IMR-90 (cell line): ENCODE results near the gene NUP153. TPM values are rescaled to one million over a fixed set of nuclear protein-coding genes. Genes with fewer than 3 reads are reported as not detected.

Source experiments
- ATAC-seq: fragments of 200-7000 bp; cut with Tn5 transposase; 2 replicates; pipeline ENCODE4 v1.9.1; 2020; ENCODE audit warnings: low read depth, mild to moderate bottlenecking, moderate library complexity
- BruUV-seq: library from RNA; stranded (reverse); fragments of 400-500 nt; replicated peaks from 2 replicates; lab custom pipeline; 2021; lab: Mats Ljungman, UMichigan
- CTCF ChIA-PET: fragments of 300-600 bp; formaldehyde crosslinking; extraction: SDS; loops from one replicate; lab custom pipeline; 2021; ENCODE audit warnings: antibody characterized with exemption; lab: Yijun Ruan, JAX
- POLR2A ChIA-PET: fragments of 300-600 bp; sonication (Branson Sonifier 250); formaldehyde crosslinking; loops from one replicate; lab custom pipeline; 2022; ENCODE audit warnings: antibody characterized with exemption; ENCODE audit not compliant: unreplicated experiment; lab: Charles Lee
- DNase-seq: peaks from one replicate; pipeline ENCODE4 v3.0.0; 2013
- H2AFZ ChIP-seq: replicated peaks from 2 replicates; pipeline ENCODE3; 2013; ENCODE audit warnings: low read length, mild to moderate bottlenecking; ENCODE audit not compliant: poor library complexity
- H2AK5ac ChIP-seq: 2 replicates; pipeline ENCODE4 v1.6.1; 2013; ENCODE audit warnings: low read depth, low read length, inconsistent platforms
- H2AK9ac ChIP-seq: replicated peaks from 2 replicates; pipeline ENCODE3; 2013; ENCODE audit warnings: mild to moderate bottlenecking, low read depth, low read length, moderate library complexity; ENCODE audit not compliant: poor library complexity
- H2BK120ac ChIP-seq: 2 replicates; pipeline ENCODE4 v1.6.1; 2013; ENCODE audit warnings: low read depth, low read length, inconsistent platforms
- H2BK15ac ChIP-seq: 3 replicates; pipeline ENCODE4 v1.6.1; 2013; ENCODE audit warnings: low read depth, low read length, inconsistent platforms
- H2BK20ac ChIP-seq: 2 replicates; pipeline ENCODE4 v1.6.1; 2013; ENCODE audit warnings: low read depth, mild to moderate bottlenecking, inconsistent platforms, low read length, moderate library complexity
- H2BK5ac ChIP-seq: 2 replicates; pipeline ENCODE4 v1.6.1; 2013; ENCODE audit warnings: mild to moderate bottlenecking, low read depth, low read length, inconsistent platforms; ENCODE audit not compliant: poor library complexity, severe bottlenecking
- H3K14ac ChIP-seq: replicated peaks from 2 replicates; pipeline ENCODE4 v1.6.1; 2013; ENCODE audit warnings: low read depth, low read length, inconsistent platforms
- H3K18ac ChIP-seq: 2 replicates; pipeline ENCODE4 v1.6.1; 2013; ENCODE audit warnings: low read depth, low read length, control low read depth
- H3K23ac ChIP-seq: 2 replicates; pipeline ENCODE4 v1.6.1; 2013; ENCODE audit warnings: low read depth, low read length, inconsistent platforms
- H3K27ac ChIP-seq: 2 replicates; pipeline ENCODE4 v1.5.1; 2013; ENCODE audit warnings: mild to moderate bottlenecking, control low read depth, low read length; ENCODE audit not compliant: insufficient read depth
- H3K27me3 ChIP-seq: 2 replicates; pipeline ENCODE4 v1.6.1; 2013; ENCODE audit warnings: low read length; ENCODE audit not compliant: control insufficient read depth, insufficient read depth
- H3K36me3 ChIP-seq: 2 replicates; pipeline ENCODE4 v1.6.1; 2013; ENCODE audit warnings: low read length, mixed read lengths; ENCODE audit not compliant: control insufficient read depth, insufficient read depth
- H3K4ac ChIP-seq: 2 replicates; pipeline ENCODE4 v1.6.1; 2013; ENCODE audit warnings: low read depth, low read length, inconsistent platforms
- H3K4me1 ChIP-seq: 2 replicates; pipeline ENCODE4 v1.6.1; 2013; ENCODE audit warnings: low read length, mixed read lengths; ENCODE audit not compliant: control insufficient read depth, insufficient read depth
- H3K4me2 ChIP-seq: 2 replicates; pipeline ENCODE4 v1.6.1; 2013; ENCODE audit warnings: low read depth, mild to moderate bottlenecking, control low read depth, low read length, moderate library complexity
- H3K4me3 ChIP-seq: 2 replicates; pipeline ENCODE4 v1.5.1; 2013; ENCODE audit warnings: low read depth, mild to moderate bottlenecking, control low read depth, low read length, moderate library complexity; ENCODE audit not compliant: insufficient read depth
- H3K56ac ChIP-seq: 2 replicates; pipeline ENCODE4 v1.6.1; 2013; ENCODE audit warnings: low read length, inconsistent platforms; ENCODE audit not compliant: insufficient read depth; ENCODE audit errors: extremely low read depth
- H3K79me1 ChIP-seq, 2 experiments: 2 replicates each; pipeline ENCODE4 v1.6.1; 2013; ENCODE audit warnings: low read length in 2 of 2, inconsistent platforms in 1 of 2, low read depth in 1 of 2
- H3K9ac ChIP-seq: 2 replicates; pipeline ENCODE4 v1.6.1; 2013; ENCODE audit warnings: low read depth, low read length, control low read depth
- H3K9me1 ChIP-seq: 2 replicates; pipeline ENCODE4 v1.6.1; 2013; ENCODE audit warnings: low read length, inconsistent platforms; ENCODE audit not compliant: insufficient read depth
- H3K9me3 ChIP-seq: 2 replicates; pipeline ENCODE4 v1.6.1; 2013; ENCODE audit warnings: low read length; ENCODE audit not compliant: control insufficient read depth, insufficient read depth
- H4K20me1 ChIP-seq: 2 replicates; pipeline ENCODE4 v1.6.1; 2013; ENCODE audit warnings: low read length, inconsistent platforms; ENCODE audit not compliant: insufficient read depth
- H4K5ac ChIP-seq: 2 replicates; pipeline ENCODE4 v1.6.1; 2013; ENCODE audit warnings: mild to moderate bottlenecking, low read depth, low read length, control low read depth
- H4K8ac ChIP-seq, 2 experiments: 2 replicates each; pipeline ENCODE4 v1.6.1; 2013; ENCODE audit warnings: low read depth in 2 of 2, low read length in 2 of 2, control low read depth in 1 of 2, inconsistent platforms in 1 of 2
- H4K91ac ChIP-seq: 2 replicates; pipeline ENCODE4 v1.6.1; 2013; ENCODE audit warnings: low read depth, low read length, inconsistent platforms; ENCODE audit not compliant: insufficient read depth
- BHLHE40 ChIP-seq: fragments of 150-350 bp; IDR thresholded peaks from 2 replicates; pipeline ENCODE4 v1.6.1; 2016; ENCODE audit warnings: mild to moderate bottlenecking, low read depth, low read length
- CEBPB ChIP-seq: IDR thresholded peaks from 2 replicates; pipeline ENCODE4 v1.6.1; 2012; ENCODE audit warnings: low read depth, low read length, improper control_type of control experiment
- CTCF ChIP-seq: conservative IDR thresholded peaks from 2 replicates; pipeline ENCODE4 v1.5.1; 2012; ENCODE audit warnings: mild to moderate bottlenecking, low read depth, low read length, improper control_type of control experiment
- FOS ChIP-seq: fragments of 150-350 bp; IDR thresholded peaks from 2 replicates; pipeline ENCODE4 v1.6.1; 2016; ENCODE audit warnings: low read depth, low read length
- MAZ ChIP-seq: IDR thresholded peaks from 2 replicates; pipeline ENCODE4 v1.6.1; 2012; ENCODE audit warnings: low read depth, mild to moderate bottlenecking, low read length, improper control_type of control experiment, moderate library complexity, borderline replicate concordance
- MXI1 ChIP-seq: IDR thresholded peaks from 2 replicates; pipeline ENCODE4 v1.6.1; 2012; ENCODE audit warnings: low read depth, mild to moderate bottlenecking, low read length, moderate library complexity, borderline replicate concordance
- RAD21 ChIP-seq: IDR thresholded peaks from 2 replicates; pipeline ENCODE4 v1.6.1; 2012; ENCODE audit warnings: low read length, improper control_type of control experiment
- RFX5 ChIP-seq: IDR thresholded peaks from 2 replicates; pipeline ENCODE4 v1.8.0; 2012; ENCODE audit warnings: low read depth, mild to moderate bottlenecking, low read length, moderate library complexity
- SMC3 ChIP-seq: fragments of 150-350 bp; IDR thresholded peaks from 2 replicates; pipeline ENCODE4 v1.6.1; 2016; ENCODE audit warnings: low read depth, mild to moderate bottlenecking, antibody characterized with exemption, low read length, moderate library complexity
- USF2 ChIP-seq: fragments of 150-350 bp; IDR thresholded peaks from 2 replicates; pipeline ENCODE4 v1.6.1; 2017; ENCODE audit warnings: mild to moderate bottlenecking, antibody characterized with exemption, low read length, low read depth
- WGBS, 2 experiments: methylation state at CpG; one replicate each; pipeline versions ENCODE4 v1.1.5 to v1.1.7; 2013; ENCODE audit warnings: missing lambda C conversion rate in 2 of 2; ENCODE audit not compliant: insufficient read length in 1 of 2; ENCODE audit errors: extremely low coverage in 2 of 2; 5-methylcytosine and 5-hydroxymethylcytosine counted together
- dilution Hi-C: fragments of 300-500 bp; cut with HindIII; formaldehyde crosslinking; loops from one replicate; pipeline ENCODE4 v1.14.3; 2018; ENCODE audit warnings: low sequenced_read_pairs; ENCODE audit not compliant: unreplicated experiment
- in situ Hi-C: fragments of 300-500 bp; cut with MboI; formaldehyde crosslinking; loops from 3 replicates; pipeline ENCODE4 v1.14.3; 2019; ENCODE audit warnings: low sequenced_read_pairs, inconsistent platforms, mixed read lengths
- intact Hi-C: fragments of 100-400 bp; cut with micrococcal nuclease; formaldehyde crosslinking; loops from 2 replicates; pipeline ENCODE4 v1.10.0; 2022
- polyA plus RNA-seq, 3 experiments: library from polyadenylated mRNA; depleted of rRNA; stranded (reverse); fragments of >200 nt; gene quantifications; 2 replicates each; pipeline ENCODE4 v1.2.3, GENCODE V29; 2012; ENCODE audit warnings: low replicate concordance in 1 of 3
- total RNA-seq: library from RNA; depleted of rRNA; stranded (reverse); fragments of >200 nt; gene quantifications from 2 replicates; pipeline ENCODE4 v1.2.3, GENCODE V29; 2012

The NUP153 gene
- total and polyA plus RNA-seq, 2 of the 4 experiments (the other 2 are of a cell fraction): 17.2 to 39.4 TPM

- no peaks in the 10 kb centered on the region for H3K9me3 ChIP-seq
- no peak overlapping the region for H3K14ac ChIP-seq
- H3K56ac ChIP-seq: no peak overlapping the region
- no peak overlapping the region for H3K27ac ChIP-seq
- intact Hi-C loops: loop anchor here (5.0 to 10.0 kb wide), 2 partner anchors 42 to 95 kb away; no protein-coding TSS in a partner anchor
- H4K8ac ChIP-seq: no peak overlapping the region
- no peak overlapping the region for H3K4ac ChIP-seq
- H2AK9ac ChIP-seq: no peak overlapping the region
- 88% methylated on average over 4 of the region's 8 CpGs; no CpG with 5 or more reads in 1 of the 2 experiments for WGBS, 2 experiments
- no peak overlapping the region for H4K91ac ChIP-seq
- ChIA-PET POLR2A (no interaction called here), CTCF (no interaction called here)
- H3K23ac ChIP-seq: no peak overlapping the region
- in situ Hi-C loops: no loop called here
- no peak overlapping the region for H2BK15ac ChIP-seq
- BruUV-seq: no TSS peak
- peaks cover 12% of the 10 kb centered on the region for H3K36me3 ChIP-seq
- ATAC-seq: no peak
- peaks cover 61% of the 10 kb centered on the region for H4K20me1 ChIP-seq
- TF ChIP-seq SMC3 (no peak), BHLHE40 (no peak), RAD21 (no peak), FOS (no peak), MXI1 (no peak), MAZ (no peak), USF2 (no peak), CTCF (no peak), CEBPB (no peak), RFX5 (no peak)
- no peak overlapping the region for H4K5ac ChIP-seq
- no peak for DNase-seq
- H3K4me3 ChIP-seq: no peak overlapping the region
- H2BK120ac ChIP-seq: no peak overlapping the region
- H3K4me1 ChIP-seq: peaks cover 1% of the 10 kb centered on the region; the same call in 1 of the 2 replicates
- no peaks in the 10 kb centered on the region for H3K27me3 ChIP-seq
- H3K79me1 ChIP-seq: peaks cover 36 to 64% of the 10 kb centered on the region in 2 experiments
- H3K18ac ChIP-seq: no peak overlapping the region
- no peak overlapping the region for H3K9ac ChIP-seq
- no peak overlapping the region for H2AFZ ChIP-seq
- H3K9me1 ChIP-seq: 0 out of 2 replicates have a peak, but pooled peaks cover 9% of the 10 kb centered on the region
- dilution Hi-C loops: loop anchor here (10.0 kb wide), 1 partner anchor 115 kb away; no protein-coding TSS in a partner anchor
- H2AK5ac ChIP-seq: no peak overlapping the region
- no peak overlapping the region for H3K4me2 ChIP-seq
- H2BK20ac ChIP-seq: no peak overlapping the region
- H2BK5ac ChIP-seq: no peak overlapping the region
Observed at GRCh38 chr6:17679726-17680125, 27.0 kb downstream of the NUP153 start.
